ENCODE measurements around the gene RSPH3. TPM values are rescaled to one million over a fixed set of nuclear protein-coding genes. Genes with fewer than 3 reads are reported as not detected.

RSPH3 gene, protein sequence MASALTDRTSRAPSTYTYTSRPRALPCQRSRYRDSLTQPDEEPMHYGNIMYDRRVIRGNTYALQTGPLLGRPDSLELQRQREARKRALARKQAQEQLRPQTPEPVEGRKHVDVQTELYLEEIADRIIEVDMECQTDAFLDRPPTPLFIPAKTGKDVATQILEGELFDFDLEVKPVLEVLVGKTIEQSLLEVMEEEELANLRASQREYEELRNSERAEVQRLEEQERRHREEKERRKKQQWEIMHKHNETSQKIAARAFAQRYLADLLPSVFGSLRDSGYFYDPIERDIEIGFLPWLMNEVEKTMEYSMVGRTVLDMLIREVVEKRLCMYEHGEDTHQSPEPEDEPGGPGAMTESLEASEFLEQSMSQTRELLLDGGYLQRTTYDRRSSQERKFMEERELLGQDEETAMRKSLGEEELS
- 5.5 and 5.8 TPM in 2 replicates for total RNA-seq

GRCh38 chr6:158999666-159000403, at the start of gene RSPH3:
RSPH3 (minus strand) TSS chr6:159000202; CDS start chr6:158999550, 652 bp downstream.

DNA sequence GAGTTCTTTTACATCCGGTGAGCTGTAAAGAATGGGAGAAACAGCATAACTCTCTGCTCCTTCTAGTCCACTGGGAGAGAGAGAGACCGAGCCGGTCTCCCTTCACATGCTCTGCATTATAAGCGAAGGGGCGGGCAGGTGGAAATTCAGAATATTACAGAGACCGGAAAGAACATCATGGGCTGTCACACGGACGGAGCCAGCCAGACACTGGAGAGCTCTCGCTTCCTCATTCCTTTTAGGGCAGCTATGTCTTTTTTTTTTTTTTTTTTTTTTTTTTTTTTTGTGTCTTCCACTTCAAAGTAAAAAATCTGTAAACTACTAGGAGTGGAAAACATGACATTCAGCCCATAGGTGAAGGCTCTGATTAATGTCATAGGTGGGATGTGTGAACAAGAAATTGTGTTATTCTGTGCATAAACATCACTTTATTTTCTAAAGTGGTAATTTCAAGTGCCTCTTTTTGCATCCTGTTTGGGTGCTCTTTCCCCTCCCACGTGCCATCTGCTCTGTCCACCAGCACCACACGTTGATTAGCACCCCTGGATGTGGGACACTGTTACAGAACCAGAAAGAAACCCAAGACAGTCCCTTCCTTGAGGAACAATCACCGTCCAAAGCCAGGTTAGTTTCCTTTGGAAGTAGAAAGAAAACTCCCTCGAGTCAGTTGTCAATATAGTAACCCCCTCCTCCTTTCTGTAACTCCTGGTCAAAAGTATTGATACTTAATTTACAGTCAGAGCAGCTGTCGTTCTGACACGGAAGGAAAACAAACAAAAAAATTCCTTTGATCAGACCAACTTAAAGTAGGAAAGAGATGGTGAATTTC, 45.1 kb upstream of the RSPH3 start, which contains the start of gene TAGAP:
TSS of gene TAGAP (minus strand) at position 93 of the 829 bp plus-strand sequence. CDS start 845 bp downstream, outside the sequence.

Other genes starting within 250 kb of the RSPH3 start
- 11.6 and 11.8 TPM in 2 replicates for gene EZR, start 180.8 kb downstream of the RSPH3 start, total RNA-seq
- not detected in 2 replicates for gene TAGAP, start 44.8 kb upstream of the RSPH3 start, total RNA-seq
- gene FNDC1, start 169.2 kb upstream of the RSPH3 start, total RNA-seq = 1.7 TPM in 2 replicates

Measured in cardiac ventricle fibroblast (primary cell).